GM06990 (cell line): ENCODE data around the gene SOHLH2.

ENCODE experiments used
- DNase-seq: peaks from one replicate; pipeline ENCODE4 v3.0.0-alpha.2; 2011; ENCODE audit not compliant: insufficient read length; ENCODE audit errors: extremely low read depth
- H3K27me3 ChIP-seq: replicated peaks from 2 replicates; pipeline ENCODE4 v1.6.0; 2011; ENCODE audit warnings: low read length; ENCODE audit not compliant: control insufficient read depth, insufficient read depth
- H3K36me3 ChIP-seq: 2 replicates; pipeline ENCODE4 v1.5.1; 2011; ENCODE audit warnings: low read length; ENCODE audit not compliant: control insufficient read depth, insufficient read depth
- H3K4me3 ChIP-seq: replicated peaks from 2 replicates; pipeline ENCODE4 v1.5.1; 2011; ENCODE audit warnings: low read depth, mild to moderate bottlenecking, control low read depth, low read length
- TF ChIP-seq, protein P1 (sequence below): IDR thresholded peaks from 2 replicates; pipeline ENCODE4 v1.5.1; 2011; ENCODE audit warnings: low read length, control low read depth, mild to moderate bottlenecking, inconsistent platforms; ENCODE audit not compliant: insufficient read depth, poor library complexity, severe bottlenecking

Gene SOHLH2

DNA sequence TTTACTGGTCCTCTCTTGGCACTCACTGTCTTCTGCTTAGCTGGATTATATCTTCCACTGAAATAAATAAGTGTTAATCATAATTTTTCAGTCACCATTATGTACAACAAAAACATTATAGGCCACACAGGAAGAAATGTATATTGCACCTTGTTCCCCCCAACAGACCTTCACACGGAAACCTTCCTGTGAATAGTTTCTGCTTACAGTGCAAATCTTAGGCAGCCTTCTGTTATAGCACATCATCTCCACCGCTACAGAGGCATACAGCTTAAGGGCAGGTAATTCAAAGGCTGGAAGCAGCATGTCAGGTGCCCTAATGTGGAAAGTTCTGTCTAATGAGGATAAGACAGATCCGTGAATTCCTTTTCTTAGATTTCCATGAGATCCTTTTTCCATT, 16.9 kb upstream of the SOHLH2 start:
- no peak overlapping the region for H3K4me3 ChIP-seq
- no peaks in the 10 kb centered on the region for H3K36me3 ChIP-seq
- DNase-seq: no peak
- H3K27me3 ChIP-seq: no peaks in the 10 kb centered on the region
- TF ChIP-seq, protein P1, sequence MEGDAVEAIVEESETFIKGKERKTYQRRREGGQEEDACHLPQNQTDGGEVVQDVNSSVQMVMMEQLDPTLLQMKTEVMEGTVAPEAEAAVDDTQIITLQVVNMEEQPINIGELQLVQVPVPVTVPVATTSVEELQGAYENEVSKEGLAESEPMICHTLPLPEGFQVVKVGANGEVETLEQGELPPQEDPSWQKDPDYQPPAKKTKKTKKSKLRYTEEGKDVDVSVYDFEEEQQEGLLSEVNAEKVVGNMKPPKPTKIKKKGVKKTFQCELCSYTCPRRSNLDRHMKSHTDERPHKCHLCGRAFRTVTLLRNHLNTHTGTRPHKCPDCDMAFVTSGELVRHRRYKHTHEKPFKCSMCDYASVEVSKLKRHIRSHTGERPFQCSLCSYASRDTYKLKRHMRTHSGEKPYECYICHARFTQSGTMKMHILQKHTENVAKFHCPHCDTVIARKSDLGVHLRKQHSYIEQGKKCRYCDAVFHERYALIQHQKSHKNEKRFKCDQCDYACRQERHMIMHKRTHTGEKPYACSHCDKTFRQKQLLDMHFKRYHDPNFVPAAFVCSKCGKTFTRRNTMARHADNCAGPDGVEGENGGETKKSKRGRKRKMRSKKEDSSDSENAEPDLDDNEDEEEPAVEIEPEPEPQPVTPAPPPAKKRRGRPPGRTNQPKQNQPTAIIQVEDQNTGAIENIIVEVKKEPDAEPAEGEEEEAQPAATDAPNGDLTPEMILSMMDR: no peak

DNA sequence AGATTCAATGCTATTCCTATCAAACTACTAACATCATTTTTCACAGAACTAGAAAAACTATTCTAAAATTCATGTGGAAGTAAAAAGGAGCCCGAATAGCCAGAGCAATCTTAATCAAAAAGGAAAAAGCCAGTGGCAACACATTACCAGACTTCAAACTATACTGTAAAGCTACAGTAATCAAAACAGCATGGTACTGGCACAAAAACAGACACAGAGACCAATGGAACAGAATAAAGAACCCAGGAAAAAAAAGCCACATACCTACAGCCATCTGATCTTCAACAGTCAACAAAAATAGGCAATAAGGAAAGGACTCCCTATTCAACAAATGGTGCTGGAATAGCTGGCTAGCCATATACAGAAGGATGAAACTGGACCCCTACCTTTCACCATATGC, 10.4 kb upstream of the SOHLH2 start:
- no peak for DNase-seq
- TF ChIP-seq, protein P1: no peak

DNA sequence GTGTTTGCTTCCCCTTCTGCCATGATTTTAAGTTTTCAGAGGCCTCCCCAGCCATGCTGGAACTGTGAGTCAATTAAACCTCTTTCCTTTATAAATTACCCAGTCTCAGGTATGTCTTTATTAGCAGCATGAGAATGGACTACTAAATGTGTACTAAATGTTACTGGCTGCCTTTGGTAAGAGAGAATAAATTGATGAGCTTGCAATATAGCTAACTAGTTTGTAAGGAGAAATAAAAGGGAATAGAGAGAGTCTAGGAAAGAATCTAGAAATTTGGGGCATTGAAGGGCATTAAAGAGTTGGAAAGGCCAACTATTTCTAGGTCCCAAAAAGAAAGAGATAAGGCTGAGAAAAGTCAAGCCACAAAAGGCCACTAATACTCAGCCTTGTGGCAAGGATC, 5.5 kb upstream of the SOHLH2 start:
- H3K4me3 ChIP-seq: no peak overlapping the region
- no peaks in the 10 kb centered on the region for H3K36me3 ChIP-seq
- H3K27me3 ChIP-seq: no peaks in the 10 kb centered on the region
- DNase-seq: no peak
- TF ChIP-seq, protein P1: no peak

More for the DNA sequence above, 10.4 kb upstream of the SOHLH2 start:
- H3K27me3 ChIP-seq: no peaks in the 10 kb centered on the region
- H3K36me3 ChIP-seq: no peaks in the 10 kb centered on the region
- no peak overlapping the region for H3K4me3 ChIP-seq

DNA sequence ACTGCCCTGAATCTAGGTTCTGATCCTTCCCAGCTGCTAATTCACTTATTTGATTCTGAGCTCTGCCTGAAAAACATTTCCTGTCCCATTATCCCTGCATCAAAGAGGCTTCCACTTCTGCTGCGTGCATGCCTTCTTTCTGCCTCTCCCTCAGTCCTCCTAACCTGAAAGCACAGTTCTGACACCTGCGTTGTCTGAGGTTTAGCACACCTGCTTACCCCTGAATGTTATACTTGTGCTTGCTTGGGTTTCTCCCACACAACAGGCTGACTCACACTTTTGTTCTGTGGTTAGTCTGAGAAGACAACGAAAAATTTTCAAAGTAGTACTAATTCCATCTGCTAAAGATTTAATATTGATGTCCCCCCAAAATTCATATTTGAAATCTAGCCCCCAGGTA, 3.1 kb upstream of the SOHLH2 start:
- H3K36me3 ChIP-seq: no peaks in the 10 kb centered on the region
- H3K27me3 ChIP-seq: no peaks in the 10 kb centered on the region
- H3K4me3 ChIP-seq: no peak overlapping the region
- TF ChIP-seq, protein P1: no peak
- DNase-seq: no peak

DNA sequence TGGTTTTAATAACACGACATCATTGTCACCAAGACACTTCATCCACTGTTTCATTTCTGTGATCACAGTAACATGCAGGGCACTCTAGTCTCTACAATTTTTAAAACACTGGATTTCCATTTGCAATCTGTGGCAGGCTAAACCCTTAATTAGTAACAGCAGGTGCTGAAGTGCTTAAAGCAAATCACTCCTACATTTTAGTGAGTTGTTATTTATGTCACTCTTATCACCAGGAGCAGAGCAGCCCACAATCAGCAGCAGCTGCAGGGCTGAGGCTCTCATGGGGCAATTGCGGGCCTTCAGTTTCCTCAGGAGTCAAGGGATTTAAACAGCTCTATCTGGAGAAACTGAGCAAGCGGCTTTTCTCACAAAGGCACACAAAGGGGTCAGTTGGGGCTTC, 1.6 kb downstream of the SOHLH2 start:
- no peak for DNase-seq
- H3K27me3 ChIP-seq: no peaks in the 10 kb centered on the region
- no peak overlapping the region for H3K4me3 ChIP-seq
- H3K36me3 ChIP-seq: no peaks in the 10 kb centered on the region
- TF ChIP-seq, protein P1: no peak

DNA sequence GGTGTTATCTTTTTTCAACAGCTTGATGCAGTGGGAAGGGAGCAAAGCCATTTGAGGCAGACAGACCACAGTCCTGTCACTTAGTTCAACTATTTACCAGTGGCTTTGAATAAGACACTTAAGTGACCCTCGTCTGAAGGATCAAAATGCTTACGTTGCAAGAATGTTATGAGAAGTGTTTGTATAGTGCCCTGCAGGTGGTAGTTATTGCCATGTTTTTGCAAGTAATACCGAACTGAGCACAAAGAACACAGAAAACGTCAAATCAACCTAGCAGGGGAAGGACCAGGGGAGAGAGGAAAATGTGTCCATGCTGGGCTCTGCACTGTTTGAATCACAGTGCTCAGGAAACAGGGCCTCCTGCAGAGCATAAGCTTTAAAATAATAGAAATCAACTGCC, 2.8 kb downstream of the SOHLH2 start:
- no peaks in the 10 kb centered on the region for H3K36me3 ChIP-seq
- no peak overlapping the region for H3K4me3 ChIP-seq
- H3K27me3 ChIP-seq: no peaks in the 10 kb centered on the region
- TF ChIP-seq, protein P1: no peak
- DNase-seq: no peak
